Embryonic facial prominence (tissue), 1 donor: ENCODE results near the gene PCDHGB7.
"Not testable (repeated sequence)": the region's sequence is repeated elsewhere in the genome, so short reads cannot be mapped to it uniquely, and the experiment has no call there.

Experiments used
- DNase-seq: peaks from one replicate; pipeline ENCODE4 v3.0.0-alpha.2; 2016; ENCODE audit errors: extremely low spot score

The PCDHGB7 gene

GRCh38 chr5:141430332-141431113 is 13.0 kb downstream of the PCDHGB7 start, which contains the start of gene PCDHGA12:
PCDHGA12 (plus strand) TSS chr5:141430507; CDS start chr5:141430760, 253 bp downstream.
- DNase-seq, result no peak

GRCh38 chr5:141431286-141431685 is 13.8 kb downstream of the PCDHGB7 start:
- DNase-seq, result no peak

- not testable (repeated sequence) for DNase-seq
Observed at GRCh38 chr5:141432308-141432707, 14.8 kb downstream of the PCDHGB7 start.

- not testable (repeated sequence) for DNase-seq
Observed at GRCh38 chr5:141432726-141433125, 15.2 kb downstream of the PCDHGB7 start.

GRCh38 chr5:141434006-141434405 is 16.5 kb downstream of the PCDHGB7 start:
- no peak for DNase-seq

- no peak for DNase-seq
Observed at GRCh38 chr5:141437221-141437620, 19.7 kb downstream of the PCDHGB7 start.

GRCh38 chr5:141439411-141440141 is 22.1 kb downstream of the PCDHGB7 start:
- no peak for DNase-seq

GRCh38 chr5:141440341-141440740 is 22.9 kb downstream of the PCDHGB7 start:
- no peak for DNase-seq

GRCh38 chr5:141441571-141442170 is 24.2 kb downstream of the PCDHGB7 start:
- no peak for DNase-seq

GRCh38 chr5:141465351-141465750 is 47.9 kb downstream of the PCDHGB7 start:
- no peak for DNase-seq
